Gastrocnemius medialis (tissue), 4 donors: ENCODE data around the gene RAMP2. TPM values are rescaled to one million over a fixed set of nuclear protein-coding genes. Genes with fewer than 3 reads are reported as not detected.

Source experiments
- ATAC-seq, 2 donors: fragments of 150-250 bp; one replicate each; pipeline ENCODE4 v1.9.1; 2016
- DNase-seq, 2 donors: peaks; one replicate each; pipeline ENCODE4 v3.0.0-alpha.2; 2019
- H3K27ac ChIP-seq, 4 donors: fragments of 200-600 bp; sonication (generic); 1 replicate in 1 of 4; 2 replicates in 3 of 4; pipeline ENCODE4 v1.5.1; 2016 to 2018; ENCODE audit warnings: mild to moderate bottlenecking in 2 of 4, moderate library complexity in 1 of 4
- H3K27me3 ChIP-seq, 3 donors: fragments of 200-600 bp; sonication (generic) in 2 of 3; 1 replicate in 1 of 3; 2 replicates in 2 of 3; pipeline versions ENCODE4 v1.5.1 to v1.6.0; 2016 to 2019; ENCODE audit warnings: mild to moderate bottlenecking in 1 of 3, moderate library complexity in 1 of 3
- H3K36me3 ChIP-seq, 2 donors: fragments of 200-600 bp; sonication (generic) in 1 of 2; one replicate each; pipeline ENCODE4 v1.5.1; 2017 to 2018
- H3K4me1 ChIP-seq, 2 donors: fragments of 200-600 bp; sonication (generic) in 1 of 2; one replicate each; pipeline ENCODE4 v1.5.1; 2016 to 2017; ENCODE audit warnings: mild to moderate bottlenecking in 2 of 2
- H3K4me3 ChIP-seq, 4 donors: fragments of 200-600 bp; sonication (generic) in 3 of 4; 1 replicate in 1 of 4; 2 replicates in 3 of 4; pipeline ENCODE4 v1.5.1; 2016 to 2019; ENCODE audit warnings: mild to moderate bottlenecking in 2 of 4
- H3K9me3 ChIP-seq, 3 donors: fragments of 200-600 bp; sonication (generic) in 2 of 3; 1 replicate in 1 of 3; 2 replicates in 2 of 3; pipeline ENCODE4 v1.5.1; 2016 to 2019
- CTCF ChIP-seq, 5 experiments: fragments of 450-650 bp in 3 of 5; fragments of 200-600 bp in 2 of 5; sonication (generic) in 2 of 5; IDR thresholded peaks in 4 of 5; conservative IDR thresholded peaks in 1 of 5; 1 replicate in 4 of 5; 2 replicates in 1 of 5; pipeline ENCODE4 v1.5.1; 2016 to 2019; ENCODE audit warnings: antibody characterized with exemption in 5 of 5, mild to moderate bottlenecking in 3 of 5, moderate library complexity in 3 of 5
- POLR2A ChIP-seq, 2 donors: fragments of 450-650 bp; IDR thresholded peaks; one replicate each; pipeline ENCODE4 v1.6.1; 2017; ENCODE audit warnings: antibody characterized with exemption in 2 of 2, mild to moderate bottlenecking in 2 of 2, moderate library complexity in 2 of 2
- in situ Hi-C, 4 donors: fragments of 200-750 bp; cut with MboI; loops; one replicate each; pipeline versions ENCODE4 v1.15.0 to v1.8.0; 2017; ENCODE audit warnings: low sequenced_read_pairs in 4 of 4
- intact Hi-C: fragments of 100-400 bp; cut with DNase I; formaldehyde crosslinking; loops from one replicate; pipeline ENCODE4 v1.15.1; 2023; ENCODE audit warnings: low total_unique reads
- total RNA-seq, 4 donors: library from RNA; depleted of rRNA; stranded (reverse); fragments of >200 nt; gene quantifications; one replicate each; pipeline versions ENCODE4 v1.1.0 to v1.2.3, GENCODE V29; 2016

RAMP2 gene
- total RNA-seq, 4 donors from 2014 or later = 17.5 to 31.2 (median 20.7) TPM

- in situ Hi-C loops (no loop called here), intact Hi-C loops (no loop called here)
- DNase-seq (no peak), ATAC-seq (no peak)
- H3K9me3 ChIP-seq = no peaks in the 10 kb centered on the region
- H3K36me3 ChIP-seq = peaks cover 0 to 14% of the 10 kb centered on the region in 2 donors
- TF ChIP-seq CTCF (IDR thresholded peaks at IDR 0.05 in 4 of 5, conservative IDR thresholded peaks at IDR 0.05 in 1 of 5) = no peak
- no peak for TF ChIP-seq POLR2A (IDR thresholded peaks at IDR 0.05)
- peaks cover 63 to 71% (median 71%) of the 10 kb centered on the region in 3 donors for H3K27me3 ChIP-seq
- H3K4me3 ChIP-seq = no peak overlapping the region
- no peak overlapping the region for H3K27ac ChIP-seq
- H3K4me1 ChIP-seq = peaks cover 0 to 5% of the 10 kb centered on the region in 2 donors
Measured at GRCh38 chr17:42783062-42783790, 22.2 kb downstream of the RAMP2 start.

- intact Hi-C loops (no loop called here), in situ Hi-C loops (no loop called here)
- no peak overlapping the region for H3K4me3 ChIP-seq
- H3K36me3 ChIP-seq = peaks cover 0 to 8% of the 10 kb centered on the region in 2 donors
- H3K4me1 ChIP-seq = peaks cover 0 to 5% of the 10 kb centered on the region in 2 donors
- no peak for TF ChIP-seq CTCF (IDR thresholded peaks at IDR 0.05 in 4 of 5, conservative IDR thresholded peaks at IDR 0.05 in 1 of 5)
- TF ChIP-seq POLR2A (IDR thresholded peaks at IDR 0.05) = no peak
- ATAC-seq = no peak
- H3K9me3 ChIP-seq = no peaks in the 10 kb centered on the region
- no peak for DNase-seq
- peaks cover 63 to 72% (median 71%) of the 10 kb centered on the region in 3 donors for H3K27me3 ChIP-seq
- no peak overlapping the region for H3K27ac ChIP-seq
Measured at GRCh38 chr17:42783791-42784138, 22.7 kb downstream of the RAMP2 start.

GRCh38 chr17:42784409-42784808 lies 23.4 kb downstream of the RAMP2 start:
- intact Hi-C loops (no loop called here), in situ Hi-C loops (no loop called here)
- H3K27me3 ChIP-seq = peaks cover 63 to 72% (median 71%) of the 10 kb centered on the region in 3 donors
- no peak overlapping the region for H3K27ac ChIP-seq
- no peak for DNase-seq
- no peak for TF ChIP-seq CTCF (IDR thresholded peaks at IDR 0.05 in 4 of 5, conservative IDR thresholded peaks at IDR 0.05 in 1 of 5)
- no peak for TF ChIP-seq POLR2A (IDR thresholded peaks at IDR 0.05)
- no peak for ATAC-seq
- no peaks in the 10 kb centered on the region for H3K9me3 ChIP-seq
- H3K4me3 ChIP-seq = no peak overlapping the region
- H3K4me1 ChIP-seq = peaks cover 0 to 5% of the 10 kb centered on the region in 2 donors
- peaks cover 0 to 2% of the 10 kb centered on the region in 2 donors for H3K36me3 ChIP-seq

GRCh38 chr17:42784811-42785592 lies 24.0 kb downstream of the RAMP2 start:
- Histone ChIP-seq H3K27me3 (peaks cover 63 to 71% (median 71%) of the 10 kb centered on the region in 3 donors), H3K4me1 (peaks cover 0 to 5% of the 10 kb centered on the region in 2 donors), H3K36me3 (no peaks in the 10 kb centered on the region), H3K4me3 (no peak overlapping the region), H3K27ac (no peak overlapping the region), H3K9me3 (no peaks in the 10 kb centered on the region)
- in situ Hi-C loops (no loop called here), intact Hi-C loops (no loop called here)
- no peak for DNase-seq
- no peak for TF ChIP-seq CTCF (IDR thresholded peaks at IDR 0.05 in 4 of 5, conservative IDR thresholded peaks at IDR 0.05 in 1 of 5)
- no peak for TF ChIP-seq POLR2A (IDR thresholded peaks at IDR 0.05)
- ATAC-seq = no peak
